ENCODE measurements around the gene MAEA. TPM values are rescaled to one million over a fixed set of nuclear protein-coding genes. Genes with fewer than 3 reads are reported as not detected.

Gene MAEA
- total RNA-seq, 1 donor from 2014 or later, result 103 TPM

DNA sequence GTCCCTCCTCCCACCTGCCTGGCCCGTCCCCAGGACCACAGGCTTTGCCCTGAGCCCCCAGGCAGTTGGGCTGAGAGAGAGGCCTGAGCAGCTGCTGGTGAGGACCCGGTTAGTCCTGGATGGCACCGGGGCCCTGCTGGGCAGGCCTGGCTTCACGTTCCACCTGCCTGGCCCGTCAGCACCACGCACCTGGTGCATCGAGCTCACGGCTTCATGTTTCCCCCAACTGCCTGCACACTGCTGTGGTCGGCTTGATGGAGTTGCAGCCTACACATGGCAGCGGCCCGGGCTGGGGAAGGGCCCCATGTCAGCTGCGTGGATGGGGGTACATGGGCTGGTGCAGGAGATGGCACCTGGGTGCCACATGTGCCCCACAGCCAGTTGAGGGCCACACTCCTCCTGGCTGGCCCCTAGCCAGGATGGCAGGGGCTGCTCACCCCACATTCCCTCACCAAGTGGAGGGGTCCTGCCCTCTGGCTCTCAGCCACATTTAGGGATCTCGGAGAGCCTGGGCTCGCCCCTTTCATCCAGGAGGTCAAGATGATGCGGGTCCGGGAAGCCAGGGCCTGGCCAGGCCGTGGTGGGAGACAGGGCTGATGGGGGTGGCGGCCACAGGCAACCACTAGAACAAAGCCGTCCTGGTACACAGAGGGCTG is 88.0 kb downstream of the MAEA start:
- no peak overlapping the region for H3K27ac ChIP-seq
- no peaks in the 10 kb centered on the region for H3K9me3 ChIP-seq
- no peak overlapping the region for H3K4me3 ChIP-seq
- intact Hi-C loops (cut with DNase I), result no loop called here
- no peaks in the 10 kb centered on the region for H3K27me3 ChIP-seq
- H3K4me1 ChIP-seq, result no peaks in the 10 kb centered on the region
- TF ChIP-seq POLR2AphosphoS5 (IDR thresholded peaks at IDR 0.05; ENCODE audit: insufficient read depth in 1 of 2, low read depth in 1 of 2), result no peak
- TF ChIP-seq, protein P1, sequence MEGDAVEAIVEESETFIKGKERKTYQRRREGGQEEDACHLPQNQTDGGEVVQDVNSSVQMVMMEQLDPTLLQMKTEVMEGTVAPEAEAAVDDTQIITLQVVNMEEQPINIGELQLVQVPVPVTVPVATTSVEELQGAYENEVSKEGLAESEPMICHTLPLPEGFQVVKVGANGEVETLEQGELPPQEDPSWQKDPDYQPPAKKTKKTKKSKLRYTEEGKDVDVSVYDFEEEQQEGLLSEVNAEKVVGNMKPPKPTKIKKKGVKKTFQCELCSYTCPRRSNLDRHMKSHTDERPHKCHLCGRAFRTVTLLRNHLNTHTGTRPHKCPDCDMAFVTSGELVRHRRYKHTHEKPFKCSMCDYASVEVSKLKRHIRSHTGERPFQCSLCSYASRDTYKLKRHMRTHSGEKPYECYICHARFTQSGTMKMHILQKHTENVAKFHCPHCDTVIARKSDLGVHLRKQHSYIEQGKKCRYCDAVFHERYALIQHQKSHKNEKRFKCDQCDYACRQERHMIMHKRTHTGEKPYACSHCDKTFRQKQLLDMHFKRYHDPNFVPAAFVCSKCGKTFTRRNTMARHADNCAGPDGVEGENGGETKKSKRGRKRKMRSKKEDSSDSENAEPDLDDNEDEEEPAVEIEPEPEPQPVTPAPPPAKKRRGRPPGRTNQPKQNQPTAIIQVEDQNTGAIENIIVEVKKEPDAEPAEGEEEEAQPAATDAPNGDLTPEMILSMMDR (IDR thresholded peaks at IDR 0.05), result no peak
- TF ChIP-seq POLR2A (IDR thresholded peaks at IDR 0.05), result no peak
- DNase-seq (ENCODE audit: extremely low spot score in 2 of 2), result no peak
- no peaks in the 10 kb centered on the region for H3K36me3 ChIP-seq

DNA sequence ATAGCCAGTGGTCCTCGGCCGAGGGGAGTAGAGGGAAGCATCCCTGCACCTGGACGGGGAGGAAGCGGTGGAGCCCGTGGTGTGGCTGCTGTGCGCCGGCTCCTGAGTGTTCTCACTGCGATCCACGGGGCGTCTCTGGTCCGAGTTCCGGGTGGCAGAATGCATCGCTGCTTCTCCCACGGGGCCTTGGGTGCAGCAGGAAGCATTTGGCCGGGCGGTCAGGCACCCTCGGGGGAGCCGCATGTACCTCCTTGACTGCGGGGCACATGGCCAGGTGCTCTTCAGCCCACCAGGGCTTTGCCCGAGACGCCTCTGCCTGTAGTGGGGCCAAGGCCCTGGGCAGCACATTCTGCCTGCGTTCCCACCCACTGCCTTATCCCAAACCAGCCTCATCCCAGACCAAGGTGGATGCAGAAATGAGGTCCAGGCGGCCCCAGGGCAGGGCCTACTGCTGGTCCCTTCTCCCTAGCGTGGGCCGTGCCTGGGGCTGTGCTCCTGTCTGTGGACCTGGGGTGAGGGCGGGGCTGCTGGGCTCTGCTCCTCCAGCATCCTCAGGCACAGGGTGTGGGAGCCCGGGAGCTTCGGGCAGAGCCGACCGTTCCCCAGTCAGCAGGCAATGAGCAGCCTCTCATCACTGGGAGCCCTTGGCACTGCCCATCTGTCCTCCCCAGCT is 89.0 kb downstream of the MAEA start:
- intact Hi-C loops (cut with DNase I), result no loop called here
- H3K27me3 ChIP-seq, result no peaks in the 10 kb centered on the region
- H3K4me3 ChIP-seq, result no peak overlapping the region
- no peak for TF ChIP-seq POLR2A (IDR thresholded peaks at IDR 0.05)
- TF ChIP-seq, protein P1 (IDR thresholded peaks at IDR 0.05), result no peak
- TF ChIP-seq POLR2AphosphoS5 (IDR thresholded peaks at IDR 0.05; ENCODE audit: insufficient read depth in 1 of 2, low read depth in 1 of 2), result no peak
- H3K27ac ChIP-seq, result no peak overlapping the region
- no peaks in the 10 kb centered on the region for H3K4me1 ChIP-seq
- no peak for DNase-seq (ENCODE audit: extremely low spot score in 2 of 2)
- H3K9me3 ChIP-seq, result no peaks in the 10 kb centered on the region
- H3K36me3 ChIP-seq, result peaks cover 0 to 4% of the 10 kb centered on the region in 2 donors

DNA sequence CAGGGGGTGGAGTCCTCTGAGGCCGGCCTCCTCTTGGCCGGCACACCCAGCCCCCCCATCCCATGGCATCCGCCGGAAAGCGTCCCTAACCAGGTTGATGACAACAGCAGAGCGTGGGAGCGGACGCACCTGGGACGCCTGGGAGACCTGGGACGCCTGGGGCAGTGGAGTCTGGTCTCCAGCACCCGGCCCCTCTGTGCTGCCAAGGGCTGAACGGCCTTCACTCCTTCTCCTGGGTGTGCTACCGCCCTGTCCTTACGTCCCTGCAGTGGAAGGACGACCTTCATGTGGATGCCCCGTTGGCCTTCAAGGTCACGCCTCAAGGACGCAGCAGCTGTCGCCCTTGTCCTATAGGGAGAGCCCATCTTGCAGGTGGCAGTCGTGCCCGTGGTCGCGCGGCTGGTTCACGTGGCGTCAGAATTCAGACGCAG is 89.7 kb downstream of the MAEA start:
- DNase-seq (ENCODE audit: extremely low spot score in 2 of 2), result no peak
- H3K9me3 ChIP-seq, result no peaks in the 10 kb centered on the region
- H3K4me1 ChIP-seq, result no peaks in the 10 kb centered on the region
- intact Hi-C loops (cut with DNase I), result no loop called here
- peaks cover 0 to 10% of the 10 kb centered on the region in 2 donors for H3K36me3 ChIP-seq
- TF ChIP-seq POLR2A (IDR thresholded peaks at IDR 0.05) (no peak), POLR2AphosphoS5 (IDR thresholded peaks at IDR 0.05; ENCODE audit: insufficient read depth in 1 of 2, low read depth in 1 of 2) (no peak)
- TF ChIP-seq, protein P1 (IDR thresholded peaks at IDR 0.05), result no peak
- no peak overlapping the region for H3K4me3 ChIP-seq
- H3K27me3 ChIP-seq, result no peaks in the 10 kb centered on the region
- H3K27ac ChIP-seq, result no peak overlapping the region

DNA sequence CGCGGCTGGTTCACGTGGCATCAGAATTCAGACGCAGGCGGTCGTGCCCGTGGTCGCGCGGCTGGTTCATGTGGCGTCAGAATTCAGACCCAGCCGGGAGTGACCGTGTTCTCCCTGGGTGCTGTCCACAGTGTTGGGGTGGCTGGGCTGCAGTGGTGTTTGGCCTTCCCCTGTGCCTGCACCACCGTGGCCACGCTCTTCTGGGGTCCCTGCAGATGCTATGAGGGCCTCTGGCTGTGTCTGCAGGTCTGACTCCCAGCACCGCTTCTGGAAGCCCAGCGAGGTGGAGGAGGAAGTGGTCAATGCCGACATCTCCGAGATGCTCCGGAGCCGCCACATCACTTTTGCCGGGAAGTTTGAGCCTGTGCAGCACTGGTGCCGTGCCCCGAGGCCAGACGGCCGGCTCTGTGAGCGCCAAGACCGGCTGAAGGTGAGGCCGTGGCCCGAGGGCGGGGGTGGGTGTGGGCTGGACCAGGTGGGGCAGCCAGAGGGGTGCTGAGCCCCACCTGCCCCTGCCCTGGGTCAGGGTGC is 90.2 kb downstream of the MAEA start:
- peaks cover 0 to 14% of the 10 kb centered on the region in 2 donors for H3K36me3 ChIP-seq
- no peak overlapping the region for H3K4me3 ChIP-seq
- H3K27me3 ChIP-seq, result no peaks in the 10 kb centered on the region
- TF ChIP-seq, protein P1 (IDR thresholded peaks at IDR 0.05), result no peak
- TF ChIP-seq POLR2A (IDR thresholded peaks at IDR 0.05) (no peak), POLR2AphosphoS5 (IDR thresholded peaks at IDR 0.05; ENCODE audit: insufficient read depth in 1 of 2, low read depth in 1 of 2) (no peak)
- no peaks in the 10 kb centered on the region for H3K9me3 ChIP-seq
- H3K27ac ChIP-seq, result no peak overlapping the region
- no peak for DNase-seq (ENCODE audit: extremely low spot score in 2 of 2)
- H3K4me1 ChIP-seq, result no peaks in the 10 kb centered on the region
- intact Hi-C loops (cut with DNase I), result no loop called here
